ENCODE measurements around the gene MLLT3. TPM values are rescaled to one million over a fixed set of nuclear protein-coding genes. Genes with fewer than 3 reads are reported as not detected.

Gene MLLT3
- total RNA-seq, 1 experiment from 2014 or later: 7.0 TPM

DNA sequence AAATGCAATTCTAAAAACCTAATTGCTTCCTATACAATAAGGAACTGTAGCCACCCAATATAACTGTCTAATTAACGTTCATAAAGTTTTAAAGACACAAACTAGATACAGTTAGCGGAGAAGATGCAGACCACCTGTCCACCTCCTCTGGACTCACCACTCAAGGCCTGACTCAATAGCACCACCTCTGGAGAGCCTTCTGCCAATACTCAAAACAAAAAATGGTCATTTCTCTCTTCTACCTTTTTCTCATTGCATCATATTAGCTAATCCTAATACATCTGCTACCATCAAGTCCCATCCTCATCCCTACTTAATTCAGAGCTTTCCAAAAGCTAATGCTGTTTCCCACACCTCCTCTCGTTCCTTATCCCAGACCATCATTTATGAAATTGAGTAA is 159.9 kb downstream of the MLLT3 start (continued):
- TF ChIP-seq, protein P1, sequence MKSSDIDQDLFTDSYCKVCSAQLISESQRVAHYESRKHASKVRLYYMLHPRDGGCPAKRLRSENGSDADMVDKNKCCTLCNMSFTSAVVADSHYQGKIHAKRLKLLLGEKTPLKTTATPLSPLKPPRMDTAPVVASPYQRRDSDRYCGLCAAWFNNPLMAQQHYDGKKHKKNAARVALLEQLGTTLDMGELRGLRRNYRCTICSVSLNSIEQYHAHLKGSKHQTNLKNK (CRISPR knock-in tag; IDR thresholded peaks at IDR 0.05): no peak
- TF ChIP-seq, protein P2, sequence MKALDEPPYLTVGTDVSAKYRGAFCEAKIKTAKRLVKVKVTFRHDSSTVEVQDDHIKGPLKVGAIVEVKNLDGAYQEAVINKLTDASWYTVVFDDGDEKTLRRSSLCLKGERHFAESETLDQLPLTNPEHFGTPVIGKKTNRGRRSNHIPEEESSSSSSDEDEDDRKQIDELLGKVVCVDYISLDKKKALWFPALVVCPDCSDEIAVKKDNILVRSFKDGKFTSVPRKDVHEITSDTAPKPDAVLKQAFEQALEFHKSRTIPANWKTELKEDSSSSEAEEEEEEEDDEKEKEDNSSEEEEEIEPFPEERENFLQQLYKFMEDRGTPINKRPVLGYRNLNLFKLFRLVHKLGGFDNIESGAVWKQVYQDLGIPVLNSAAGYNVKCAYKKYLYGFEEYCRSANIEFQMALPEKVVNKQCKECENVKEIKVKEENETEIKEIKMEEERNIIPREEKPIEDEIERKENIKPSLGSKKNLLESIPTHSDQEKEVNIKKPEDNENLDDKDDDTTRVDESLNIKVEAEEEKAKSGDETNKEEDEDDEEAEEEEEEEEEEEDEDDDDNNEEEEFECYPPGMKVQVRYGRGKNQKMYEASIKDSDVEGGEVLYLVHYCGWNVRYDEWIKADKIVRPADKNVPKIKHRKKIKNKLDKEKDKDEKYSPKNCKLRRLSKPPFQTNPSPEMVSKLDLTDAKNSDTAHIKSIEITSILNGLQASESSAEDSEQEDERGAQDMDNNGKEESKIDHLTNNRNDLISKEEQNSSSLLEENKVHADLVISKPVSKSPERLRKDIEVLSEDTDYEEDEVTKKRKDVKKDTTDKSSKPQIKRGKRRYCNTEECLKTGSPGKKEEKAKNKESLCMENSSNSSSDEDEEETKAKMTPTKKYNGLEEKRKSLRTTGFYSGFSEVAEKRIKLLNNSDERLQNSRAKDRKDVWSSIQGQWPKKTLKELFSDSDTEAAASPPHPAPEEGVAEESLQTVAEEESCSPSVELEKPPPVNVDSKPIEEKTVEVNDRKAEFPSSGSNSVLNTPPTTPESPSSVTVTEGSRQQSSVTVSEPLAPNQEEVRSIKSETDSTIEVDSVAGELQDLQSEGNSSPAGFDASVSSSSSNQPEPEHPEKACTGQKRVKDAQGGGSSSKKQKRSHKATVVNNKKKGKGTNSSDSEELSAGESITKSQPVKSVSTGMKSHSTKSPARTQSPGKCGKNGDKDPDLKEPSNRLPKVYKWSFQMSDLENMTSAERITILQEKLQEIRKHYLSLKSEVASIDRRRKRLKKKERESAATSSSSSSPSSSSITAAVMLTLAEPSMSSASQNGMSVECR (CRISPR knock-in tag; IDR thresholded peaks at IDR 0.05; ENCODE audit: borderline replicate concordance): no peak
- TF ChIP-seq RORB (CRISPR knock-in tag; IDR thresholded peaks at IDR 0.05): no peak

DNA sequence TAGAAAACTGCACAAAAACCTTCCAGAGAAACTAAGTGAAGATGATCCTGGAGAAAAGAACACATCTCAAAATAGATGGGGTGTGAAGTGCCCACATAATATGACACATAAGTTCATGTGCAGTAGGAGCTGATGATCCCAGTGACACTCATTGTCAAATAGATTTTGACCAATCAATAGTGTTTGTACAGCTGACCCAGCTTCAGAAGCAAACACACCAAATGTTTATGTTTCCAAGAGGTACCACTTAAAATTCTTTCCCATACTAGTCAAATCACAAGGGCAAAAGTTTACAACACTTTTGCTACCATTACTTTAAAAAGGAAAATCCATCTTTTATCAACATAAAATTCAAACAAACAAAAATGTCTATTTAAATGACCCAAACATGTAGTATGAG is 175.0 kb downstream of the MLLT3 start:
- H3K9me3 Mint-ChIP-seq: no peaks in the 10 kb centered on the region
- no peak for DNase-seq (ENCODE audit: low spot score)
- no peak overlapping the region for H3K27ac Mint-ChIP-seq

More for the DNA sequence above, 175.0 kb downstream of the MLLT3 start:
- TF ChIP-seq IRF2 (CRISPR knock-in tag; IDR thresholded peaks at IDR 0.05; ENCODE audit: borderline replicate concordance, low read depth) (no peak), FOXK1 (CRISPR knock-in tag; IDR thresholded peaks at IDR 0.05) (no peak), GRHL2 (CRISPR knock-in tag; IDR thresholded peaks at IDR 0.05; ENCODE audit: insufficient replicate concordance, severe bottlenecking) (no peak), NFE2L1 (CRISPR knock-in tag; IDR thresholded peaks at IDR 0.05) (no peak), HMGA2 (CRISPR knock-in tag; IDR thresholded peaks at IDR 0.05) (no peak), SMAD3 (CRISPR knock-in tag; IDR thresholded peaks at IDR 0.05; ENCODE audit: borderline replicate concordance) (no peak), ZNF317 (CRISPR knock-in tag; IDR thresholded peaks at IDR 0.05; ENCODE audit: borderline replicate concordance, low read depth) (no peak), ZBTB21 (CRISPR knock-in tag; IDR thresholded peaks at IDR 0.05; ENCODE audit: borderline replicate concordance) (no peak)
- TF ChIP-seq, protein P3, sequence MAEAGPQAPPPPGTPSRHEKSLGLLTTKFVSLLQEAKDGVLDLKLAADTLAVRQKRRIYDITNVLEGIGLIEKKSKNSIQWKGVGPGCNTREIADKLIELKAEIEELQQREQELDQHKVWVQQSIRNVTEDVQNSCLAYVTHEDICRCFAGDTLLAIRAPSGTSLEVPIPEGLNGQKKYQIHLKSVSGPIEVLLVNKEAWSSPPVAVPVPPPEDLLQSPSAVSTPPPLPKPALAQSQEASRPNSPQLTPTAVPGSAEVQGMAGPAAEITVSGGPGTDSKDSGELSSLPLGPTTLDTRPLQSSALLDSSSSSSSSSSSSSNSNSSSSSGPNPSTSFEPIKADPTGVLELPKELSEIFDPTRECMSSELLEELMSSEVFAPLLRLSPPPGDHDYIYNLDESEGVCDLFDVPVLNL (CRISPR knock-in tag; IDR thresholded peaks at IDR 0.05; ENCODE audit: borderline replicate concordance, low read depth): no peak
- TF ChIP-seq, protein P4, sequence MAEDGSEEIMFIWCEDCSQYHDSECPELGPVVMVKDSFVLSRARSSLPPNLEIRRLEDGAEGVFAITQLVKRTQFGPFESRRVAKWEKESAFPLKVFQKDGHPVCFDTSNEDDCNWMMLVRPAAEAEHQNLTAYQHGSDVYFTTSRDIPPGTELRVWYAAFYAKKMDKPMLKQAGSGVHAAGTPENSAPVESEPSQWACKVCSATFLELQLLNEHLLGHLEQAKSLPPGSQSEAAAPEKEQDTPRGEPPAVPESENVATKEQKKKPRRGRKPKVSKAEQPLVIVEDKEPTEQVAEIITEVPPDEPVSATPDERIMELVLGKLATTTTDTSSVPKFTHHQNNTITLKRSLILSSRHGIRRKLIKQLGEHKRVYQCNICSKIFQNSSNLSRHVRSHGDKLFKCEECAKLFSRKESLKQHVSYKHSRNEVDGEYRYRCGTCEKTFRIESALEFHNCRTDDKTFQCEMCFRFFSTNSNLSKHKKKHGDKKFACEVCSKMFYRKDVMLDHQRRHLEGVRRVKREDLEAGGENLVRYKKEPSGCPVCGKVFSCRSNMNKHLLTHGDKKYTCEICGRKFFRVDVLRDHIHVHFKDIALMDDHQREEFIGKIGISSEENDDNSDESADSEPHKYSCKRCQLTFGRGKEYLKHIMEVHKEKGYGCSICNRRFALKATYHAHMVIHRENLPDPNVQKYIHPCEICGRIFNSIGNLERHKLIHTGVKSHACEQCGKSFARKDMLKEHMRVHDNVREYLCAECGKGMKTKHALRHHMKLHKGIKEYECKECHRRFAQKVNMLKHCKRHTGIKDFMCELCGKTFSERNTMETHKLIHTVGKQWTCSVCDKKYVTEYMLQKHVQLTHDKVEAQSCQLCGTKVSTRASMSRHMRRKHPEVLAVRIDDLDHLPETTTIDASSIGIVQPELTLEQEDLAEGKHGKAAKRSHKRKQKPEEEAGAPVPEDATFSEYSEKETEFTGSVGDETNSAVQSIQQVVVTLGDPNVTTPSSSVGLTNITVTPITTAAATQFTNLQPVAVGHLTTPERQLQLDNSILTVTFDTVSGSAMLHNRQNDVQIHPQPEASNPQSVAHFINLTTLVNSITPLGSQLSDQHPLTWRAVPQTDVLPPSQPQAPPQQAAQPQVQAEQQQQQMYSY (CRISPR knock-in tag; IDR thresholded peaks at IDR 0.05): no peak
- TF ChIP-seq, protein P5, sequence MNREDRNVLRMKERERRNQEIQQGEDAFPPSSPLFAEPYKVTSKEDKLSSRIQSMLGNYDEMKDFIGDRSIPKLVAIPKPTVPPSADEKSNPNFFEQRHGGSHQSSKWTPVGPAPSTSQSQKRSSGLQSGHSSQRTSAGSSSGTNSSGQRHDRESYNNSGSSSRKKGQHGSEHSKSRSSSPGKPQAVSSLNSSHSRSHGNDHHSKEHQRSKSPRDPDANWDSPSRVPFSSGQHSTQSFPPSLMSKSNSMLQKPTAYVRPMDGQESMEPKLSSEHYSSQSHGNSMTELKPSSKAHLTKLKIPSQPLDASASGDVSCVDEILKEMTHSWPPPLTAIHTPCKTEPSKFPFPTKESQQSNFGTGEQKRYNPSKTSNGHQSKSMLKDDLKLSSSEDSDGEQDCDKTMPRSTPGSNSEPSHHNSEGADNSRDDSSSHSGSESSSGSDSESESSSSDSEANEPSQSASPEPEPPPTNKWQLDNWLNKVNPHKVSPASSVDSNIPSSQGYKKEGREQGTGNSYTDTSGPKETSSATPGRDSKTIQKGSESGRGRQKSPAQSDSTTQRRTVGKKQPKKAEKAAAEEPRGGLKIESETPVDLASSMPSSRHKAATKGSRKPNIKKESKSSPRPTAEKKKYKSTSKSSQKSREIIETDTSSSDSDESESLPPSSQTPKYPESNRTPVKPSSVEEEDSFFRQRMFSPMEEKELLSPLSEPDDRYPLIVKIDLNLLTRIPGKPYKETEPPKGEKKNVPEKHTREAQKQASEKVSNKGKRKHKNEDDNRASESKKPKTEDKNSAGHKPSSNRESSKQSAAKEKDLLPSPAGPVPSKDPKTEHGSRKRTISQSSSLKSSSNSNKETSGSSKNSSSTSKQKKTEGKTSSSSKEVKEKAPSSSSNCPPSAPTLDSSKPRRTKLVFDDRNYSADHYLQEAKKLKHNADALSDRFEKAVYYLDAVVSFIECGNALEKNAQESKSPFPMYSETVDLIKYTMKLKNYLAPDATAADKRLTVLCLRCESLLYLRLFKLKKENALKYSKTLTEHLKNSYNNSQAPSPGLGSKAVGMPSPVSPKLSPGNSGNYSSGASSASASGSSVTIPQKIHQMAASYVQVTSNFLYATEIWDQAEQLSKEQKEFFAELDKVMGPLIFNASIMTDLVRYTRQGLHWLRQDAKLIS (CRISPR knock-in tag; IDR thresholded peaks at IDR 0.05; ENCODE audit: borderline replicate concordance): no peak
- ChIA-PET POLR2A (no interaction called here), CTCF (no interaction called here)
- Mint-ChIP-seq H3K4me1 (peaks cover 9% of the 10 kb centered on the region), H3K4me3 (no peak overlapping the region), H3K27me3 (ENCODE audit: low read depth) (no peaks in the 10 kb centered on the region), H3K36me3 (no peaks in the 10 kb centered on the region)
- no peak for ATAC-seq
